AG09309 (cell line): ENCODE results near the gene JDP2.

Experiments
- DNase-seq: peaks from one replicate; pipeline ENCODE4 v3.0.0-alpha.2; 2010; ENCODE audit warnings: low read depth
- H3K4me3 ChIP-seq: 2 replicates; pipeline ENCODE4 v1.5.1; 2011; ENCODE audit warnings: mild to moderate bottlenecking, low read depth, low read length, moderate library complexity; ENCODE audit not compliant: control insufficient read depth
- CTCF ChIP-seq: IDR thresholded peaks from 2 replicates; pipeline ENCODE4 v1.5.1; 2011; ENCODE audit warnings: mild to moderate bottlenecking, low read depth, low read length, inconsistent platforms; ENCODE audit not compliant: insufficient read depth, control insufficient read depth; ENCODE audit errors: missing control alignments

Gene JDP2

GRCh38 chr14:75522224-75522982, 94.6 kb downstream of the JDP2 start, which contains the start of gene BATF:
TSS of gene BATF (plus strand) at chr14:75522469. CDS start at chr14:75522683, 214 bp downstream.
- no peak for DNase-seq
- no peak for TF ChIP-seq CTCF
- no peak within 1 kb of the TSS for H3K4me3 ChIP-seq

GRCh38 chr14:75522983-75523318, 95.1 kb downstream of the JDP2 start:
- DNase-seq: no peak
- no peak overlapping the region for H3K4me3 ChIP-seq

More at GRCh38 chr14:75522983-75523318, 95.1 kb downstream of the JDP2 start:
- no peak for TF ChIP-seq CTCF
